GM18499 (cell line): ENCODE measurements around the gene PEDS1.
"Not testable (repeated sequence)": the region's sequence is repeated elsewhere in the genome, so short reads cannot be mapped to it uniquely, and the experiment has no call there.

Experiments used
- ATAC-seq: cut with Tn5 transposase; IDR thresholded peaks from one replicate; pipeline ENCODE4 v1.9.1; 2021; ENCODE audit warnings: moderate number of reproducible peaks; ENCODE audit not compliant: insufficient read depth, unreplicated experiment

PEDS1 gene

GRCh38 chr20:50191065-50191543 lies 37.6 kb upstream of the PEDS1 start:
- ATAC-seq = no peak

- no peak for ATAC-seq
Measured at GRCh38 chr20:50190251-50191064, 36.9 kb upstream of the PEDS1 start, which contains the start of gene CEBPB. Gene CEBPB (plus strand): TSS chr20:50190830. CDS start chr20:50191034, 204 bp downstream.

GRCh38 chr20:50189681-50190250 lies 36.2 kb upstream of the PEDS1 start:
- ATAC-seq = no peak

- no peak for ATAC-seq
Measured at GRCh38 chr20:50188879-50189680, 35.6 kb upstream of the PEDS1 start.

- no peak for ATAC-seq
Measured at GRCh38 chr20:50188287-50188688, 34.8 kb upstream of the PEDS1 start.

GRCh38 chr20:50187403-50188051 lies 34.0 kb upstream of the PEDS1 start:
- no peak for ATAC-seq

- no peak for ATAC-seq
Measured at GRCh38 chr20:50186987-50187402, 33.5 kb upstream of the PEDS1 start.

GRCh38 chr20:50186151-50186885 lies 32.8 kb upstream of the PEDS1 start:
- no peak for ATAC-seq

GRCh38 chr20:50185426-50185825 lies 31.9 kb upstream of the PEDS1 start:
- ATAC-seq = no peak

- ATAC-seq = no peak
Measured at GRCh38 chr20:50182346-50182745, 28.8 kb upstream of the PEDS1 start.

- ATAC-seq = no peak
Measured at GRCh38 chr20:50181344-50181743, 27.8 kb upstream of the PEDS1 start.

GRCh38 chr20:50178672-50179071 lies 25.1 kb upstream of the PEDS1 start:
- ATAC-seq = not testable (repeated sequence)

GRCh38 chr20:50175938-50176933 lies 22.7 kb upstream of the PEDS1 start:
- ATAC-seq = no peak

- no peak for ATAC-seq
Measured at GRCh38 chr20:50174456-50174855, 20.9 kb upstream of the PEDS1 start.

GRCh38 chr20:50172347-50173013 lies 19.0 kb upstream of the PEDS1 start:
- no peak for ATAC-seq

- no peak for ATAC-seq
Measured at GRCh38 chr20:50170549-50171220, 17.2 kb upstream of the PEDS1 start.

GRCh38 chr20:50169329-50169823 lies 15.9 kb upstream of the PEDS1 start:
- ATAC-seq = no peak
